ENCODE data around the gene KRTAP20-1. TPM values are rescaled to one million over a fixed set of nuclear protein-coding genes. Genes with fewer than 3 reads are reported as not detected.

The KRTAP20-1 gene
- total RNA-seq (2021), result not detected in 3 replicates
- Bru-seq, nascent RNA, result not detected
- long read RNA-seq, experiment 1, result 0 reads
- long read RNA-seq, experiment 2, result 0 reads
- long read RNA-seq, experiment 3, result 0 reads

GRCh38 chr21:30616125-30616524 is at the start of gene KRTAP20-1:
Gene KRTAP20-1, plus strand, starts transcription at chr21:30616425. Its CDS starts 30 bp downstream, at chr21:30616455.
- no peak for DNase-seq (ENCODE audit: low spot score)
- H3K36me3 Mint-ChIP-seq, result no peaks in the 10 kb centered on the region
- ATAC-seq, result no peak
- no peaks in the 10 kb centered on the region for H3K27me3 Mint-ChIP-seq (ENCODE audit: low read depth)
- TF ChIP-seq NR3C1 (CRISPR knock-in tag; conservative IDR thresholded peaks at IDR 0.05; ENCODE audit: low read depth) (no peak), ARID4B (CRISPR knock-in tag; IDR thresholded peaks at IDR 0.05; ENCODE audit: borderline replicate concordance) (no peak), ZNF317 (CRISPR knock-in tag; IDR thresholded peaks at IDR 0.05; ENCODE audit: borderline replicate concordance, low read depth) (no peak), MAX (CRISPR knock-in tag; IDR thresholded peaks at IDR 0.05) (no peak), MXD4 (CRISPR knock-in tag; IDR thresholded peaks at IDR 0.05; ENCODE audit: borderline replicate concordance) (no peak), ATF2 (CRISPR knock-in tag; IDR thresholded peaks at IDR 0.05; ENCODE audit: borderline replicate concordance, low read depth) (no peak), ZNF671 (CRISPR knock-in tag; IDR thresholded peaks at IDR 0.05) (no peak), HMGA2 (CRISPR knock-in tag; IDR thresholded peaks at IDR 0.05) (no peak), AFF4 (CRISPR knock-in tag; IDR thresholded peaks at IDR 0.05; ENCODE audit: borderline replicate concordance) (no peak), E2F4 (CRISPR knock-in tag; IDR thresholded peaks at IDR 0.05; ENCODE audit: borderline replicate concordance, low read depth) (no peak), NR1H2 (CRISPR knock-in tag; IDR thresholded peaks at IDR 0.05) (no peak), ZNF512 (CRISPR knock-in tag; IDR thresholded peaks at IDR 0.05; ENCODE audit: borderline replicate concordance) (no peak)
- CTCF ChIA-PET, result no interaction called here
- no peak within 1 kb of the TSS for H3K4me3 Mint-ChIP-seq
- no peaks in the 10 kb centered on the region for H3K4me1 Mint-ChIP-seq
- H3K27ac Mint-ChIP-seq, result no peak within 1 kb of the TSS
- POLR2A ChIA-PET, result no interaction called here
- H3K9me3 Mint-ChIP-seq, result peaks cover 13% of the 10 kb centered on the region

All from WTC11 (cell line).